Erythroblast (primary cell): Measurements from ENCODE around the gene DYNC1LI2.

ENCODE experiments used
- DNase-seq, 2 experiments: peaks; one replicate each; lab custom pipeline; 2025; lab: John Stamatoyannopoulos, UW
- GATA1 ChIP-seq: IDR thresholded peaks from 2 replicates; pipeline ENCODE4 v1.6.1; 2011; ENCODE audit warnings: low read depth, mild to moderate bottlenecking, control low read depth, low read length, moderate library complexity
- POLR2A ChIP-seq: IDR thresholded peaks from 2 replicates; pipeline ENCODE4 v1.6.1; 2011; ENCODE audit warnings: mild to moderate bottlenecking, low read length

DYNC1LI2 gene

DNA sequence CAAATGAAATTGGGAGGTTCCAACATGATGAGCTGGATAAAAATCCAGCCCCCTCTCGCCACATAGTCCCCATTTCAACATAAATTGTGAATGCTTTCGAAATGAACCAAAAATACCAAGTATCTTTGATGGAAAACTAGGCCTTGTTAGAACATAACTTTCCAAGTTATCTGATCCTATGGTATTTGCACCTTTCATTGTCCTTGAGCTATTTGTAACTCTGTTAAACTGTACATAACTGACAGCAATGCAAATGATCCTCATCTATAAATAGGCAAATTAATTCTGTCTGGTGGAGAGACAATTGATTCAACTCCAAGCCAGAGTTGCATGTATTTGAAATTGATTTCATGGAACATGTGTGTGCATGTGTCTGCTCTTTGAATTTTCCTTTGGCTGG, 73.1 kb downstream of the DYNC1LI2 start:
- TF ChIP-seq POLR2A (no peak), GATA1 (no peak)

GRCh38 chr16:66677836-66678235, 73.6 kb downstream of the DYNC1LI2 start:
- no peak for TF ChIP-seq POLR2A
- no peak for TF ChIP-seq GATA1
- no peak for DNase-seq

More for the DNA sequence above, 73.1 kb downstream of the DYNC1LI2 start:
- no peak for DNase-seq

DNA sequence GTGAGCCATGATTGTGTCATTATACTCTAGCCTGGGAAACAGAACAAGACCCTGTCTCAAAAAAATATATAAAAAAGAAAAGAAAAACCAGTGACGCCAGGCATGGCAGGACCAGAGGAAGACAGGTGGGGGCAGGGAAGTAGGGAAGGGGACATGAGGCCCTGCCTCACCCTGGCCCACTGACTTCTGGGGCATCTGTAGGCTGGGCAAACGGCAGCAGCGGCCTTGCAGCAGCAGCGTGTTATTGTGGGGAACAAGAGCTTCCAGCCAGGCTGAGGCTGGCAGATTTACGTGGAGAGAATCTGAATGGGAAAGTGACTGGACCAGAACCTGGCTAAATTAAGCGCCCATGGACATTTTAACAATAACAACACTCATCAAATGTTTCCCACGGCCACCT, 74.2 kb downstream of the DYNC1LI2 start:
- no peak for DNase-seq
- TF ChIP-seq POLR2A: no peak
- TF ChIP-seq GATA1: no peak

GRCh38 chr16:66676599-66676998, 74.8 kb downstream of the DYNC1LI2 start:
- TF ChIP-seq POLR2A (no peak), GATA1 (no peak)
- no peak for DNase-seq

GRCh38 chr16:66673691-66674090, 77.7 kb downstream of the DYNC1LI2 start:
- TF ChIP-seq GATA1 (no peak), POLR2A (no peak)
- DNase-seq: no peak
